ENCODE data around the gene SMYD3.

Gene SMYD3

DNA sequence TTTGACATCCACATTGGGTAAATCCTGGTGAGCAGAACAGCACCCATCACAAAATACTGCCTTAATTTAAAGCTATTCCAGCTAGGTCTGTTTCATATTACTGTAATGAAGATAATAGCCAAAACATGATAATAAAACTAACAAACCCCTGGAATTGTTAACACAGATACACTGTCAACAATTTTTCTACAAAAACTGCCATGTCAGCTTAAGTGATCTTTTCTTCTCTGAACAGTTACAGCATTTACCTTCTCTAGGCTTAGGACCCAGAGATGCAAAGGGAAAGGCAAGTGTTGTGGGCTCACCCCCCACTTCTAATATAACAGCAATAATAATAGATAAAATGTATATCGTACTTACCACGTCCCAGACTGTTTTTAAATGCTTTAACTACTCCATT is 92.1 kb downstream of the SMYD3 start:
- no peak for DNase-seq

DNA sequence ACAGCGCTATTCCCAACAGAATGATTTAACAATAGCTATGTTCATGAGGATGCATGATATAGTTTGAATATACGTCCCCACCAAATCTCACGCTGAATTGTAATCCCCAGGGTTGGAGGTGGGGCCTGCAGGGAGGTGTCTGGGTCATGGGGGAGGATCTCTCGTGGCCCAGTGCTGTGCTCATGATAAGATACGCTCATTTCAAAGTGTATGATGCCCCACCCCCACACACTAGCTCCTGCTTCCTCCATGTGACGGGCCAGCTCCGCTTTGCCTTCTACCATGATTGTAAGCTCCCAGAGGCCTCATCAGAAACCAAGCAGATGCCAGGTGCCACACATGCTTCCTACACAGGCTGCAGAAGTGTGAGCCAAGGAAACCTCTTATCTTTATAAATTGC is 93.6 kb downstream of the SMYD3 start:
- DNase-seq: no peak

DNA sequence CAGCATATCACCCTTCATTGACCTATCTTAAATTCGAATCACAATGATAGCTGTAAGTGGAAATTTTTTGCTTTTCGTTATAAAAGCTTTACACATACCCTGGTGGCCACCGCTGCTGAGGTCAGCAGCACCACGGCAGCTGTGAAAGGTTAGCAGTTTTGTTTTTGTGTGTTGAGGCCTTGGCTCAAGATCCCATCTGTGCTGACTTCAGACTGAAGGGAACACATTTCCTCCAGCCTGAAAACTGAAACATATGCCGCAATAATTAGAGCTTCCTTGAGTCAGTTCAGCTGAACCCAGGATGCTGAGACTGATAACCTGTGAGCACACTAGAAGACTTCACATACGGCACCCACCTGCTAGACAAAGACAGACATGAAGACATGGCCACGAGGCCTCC is 103.0 kb downstream of the SMYD3 start:
- DNase-seq: no peak

DNA sequence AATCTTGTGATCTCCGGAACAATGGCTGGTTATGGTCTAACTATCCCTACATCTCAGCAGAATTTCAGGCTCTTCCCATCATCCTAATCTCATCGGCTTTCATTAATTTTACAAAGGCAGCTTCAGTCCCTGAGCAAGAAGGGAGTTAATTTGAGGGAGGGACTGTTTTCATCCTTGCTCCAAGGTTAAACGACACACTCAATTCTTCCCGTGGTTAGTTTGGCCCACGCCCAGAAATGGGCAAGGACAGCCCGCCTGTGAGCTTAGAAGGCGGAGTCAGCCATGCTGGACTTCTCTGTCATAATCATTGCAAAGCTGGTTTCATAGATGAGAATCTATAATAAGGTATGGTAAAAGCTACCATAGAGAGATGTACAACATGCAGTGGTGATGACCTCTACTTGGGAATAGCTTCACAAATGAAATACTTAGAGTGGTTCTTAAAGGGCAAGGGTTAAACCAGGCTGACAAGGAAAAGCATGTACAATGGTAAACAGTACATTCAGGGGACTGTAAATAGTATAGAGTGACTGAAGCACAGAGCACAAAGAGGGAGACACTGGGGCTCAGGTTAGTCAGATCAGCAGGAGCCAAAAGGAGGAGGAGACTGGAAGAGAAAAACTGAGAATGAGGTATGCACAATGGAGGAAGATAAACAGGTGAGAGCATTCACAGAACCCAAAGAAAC is 108.8 kb downstream of the SMYD3 start:
- DNase-seq: no peak

DNA sequence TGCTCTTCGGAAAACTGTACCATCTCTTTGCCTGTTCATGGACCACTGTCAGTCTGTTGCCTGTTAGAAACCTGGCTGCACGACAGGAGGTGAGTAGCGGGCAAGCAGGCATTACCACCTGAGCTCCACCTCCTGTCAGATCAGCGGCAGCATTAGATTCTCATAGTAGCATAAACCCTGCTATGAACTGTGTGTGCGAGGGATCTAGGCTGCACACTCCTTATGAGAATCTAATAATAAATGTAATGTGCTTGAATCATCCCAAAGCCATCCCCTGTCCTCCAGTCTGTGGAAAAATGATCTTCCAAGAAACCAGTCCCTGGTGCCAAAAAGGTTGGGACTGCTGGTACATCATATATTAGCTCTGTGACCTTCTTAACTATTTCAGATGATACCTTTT is 110.0 kb downstream of the SMYD3 start:
- DNase-seq: no peak

DNA sequence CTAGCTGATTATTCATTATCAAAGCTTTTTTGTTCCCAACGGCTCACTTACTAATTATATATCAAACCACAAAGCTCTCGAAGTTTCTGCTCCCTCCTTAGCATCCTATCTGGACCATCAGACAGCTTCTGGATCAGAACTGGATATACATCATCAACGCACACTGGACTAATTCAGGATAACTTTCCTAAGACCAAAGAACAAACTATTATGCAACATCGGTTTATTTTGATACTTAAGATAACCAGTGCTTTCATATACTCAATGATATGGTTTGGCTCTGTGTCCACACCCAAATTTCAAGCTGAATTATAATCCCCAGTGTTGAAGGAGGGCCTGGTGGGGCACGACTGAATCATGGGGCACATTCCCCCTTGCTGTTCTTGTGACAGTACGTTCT is 110.8 kb downstream of the SMYD3 start:
- no peak for DNase-seq

DNA sequence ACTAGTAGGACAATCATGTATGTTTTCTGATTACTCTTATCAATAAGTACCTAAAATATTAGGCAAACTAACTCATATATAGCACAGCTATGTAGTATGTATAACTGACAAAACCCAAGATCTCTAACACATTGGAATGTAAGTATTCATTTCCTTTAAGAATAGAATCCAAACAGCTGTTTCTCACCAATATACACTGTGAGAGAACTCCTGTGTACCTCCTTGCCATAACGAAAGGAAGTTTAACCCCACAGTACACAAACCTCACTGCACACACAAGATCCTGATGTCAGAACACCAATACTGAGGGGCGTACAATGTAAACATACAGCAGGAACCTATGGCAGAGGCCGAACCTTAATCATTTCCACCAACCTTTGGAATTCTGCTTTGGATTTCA is 113.0 kb downstream of the SMYD3 start:
- peak; percentile 6 for DNase-seq

DNA sequence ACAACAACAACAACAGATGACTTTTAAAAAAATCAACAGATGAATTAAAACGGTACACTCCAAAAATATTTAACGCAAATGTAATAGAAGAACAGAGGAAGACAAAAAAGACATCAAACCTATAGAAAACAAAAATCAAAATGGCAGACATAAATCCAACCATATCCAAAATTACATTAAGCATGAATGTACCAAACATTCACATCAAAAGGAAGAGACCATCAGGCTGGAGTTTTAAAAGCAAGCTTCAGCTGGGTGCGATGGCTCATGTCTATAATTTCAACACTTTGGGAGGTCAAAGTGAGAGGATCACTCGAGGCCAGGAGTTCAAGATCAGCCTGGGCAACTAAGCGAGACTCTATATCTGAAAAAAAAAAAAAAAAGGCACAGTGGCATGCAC is 116.2 kb downstream of the SMYD3 start:
- DNase-seq: no peak

DNA sequence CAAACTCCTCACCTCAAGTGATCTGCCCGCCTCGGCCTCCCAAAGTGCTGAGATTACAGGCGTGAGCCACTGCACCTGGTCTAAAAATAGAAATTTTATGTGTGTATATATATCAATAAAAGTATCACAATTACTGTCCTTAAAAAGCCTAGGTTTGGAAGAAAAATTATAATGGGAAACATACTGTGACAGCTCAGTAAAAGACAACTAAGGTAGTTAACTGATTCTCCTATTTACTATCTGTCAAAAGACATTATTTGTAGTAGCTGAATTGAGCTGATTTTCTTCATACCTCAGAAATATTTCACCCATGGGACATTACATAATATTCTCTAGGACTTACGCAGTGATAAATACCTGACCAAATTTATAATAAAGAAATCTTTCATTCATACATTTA is 122.5 kb downstream of the SMYD3 start:
- DNase-seq: no peak

DNA sequence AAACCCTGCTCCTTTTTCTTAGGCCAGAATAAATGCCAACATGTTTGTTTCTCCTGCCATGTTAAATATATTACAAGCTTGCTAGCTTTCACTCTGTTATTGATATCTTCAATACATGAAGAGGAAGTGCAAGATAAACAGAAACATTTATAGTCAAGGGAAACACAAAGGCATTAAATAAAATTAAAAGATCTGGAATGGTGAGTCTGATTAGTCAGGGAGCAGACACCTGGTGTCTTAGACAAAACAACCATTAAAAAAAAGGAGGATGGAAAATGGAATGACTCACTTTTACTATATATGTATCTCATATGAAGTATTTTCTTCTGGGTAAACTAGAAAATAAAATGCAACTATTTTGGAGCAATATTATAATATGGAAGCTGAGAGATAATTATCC is 123.3 kb downstream of the SMYD3 start:
- no peak for DNase-seq

DNA sequence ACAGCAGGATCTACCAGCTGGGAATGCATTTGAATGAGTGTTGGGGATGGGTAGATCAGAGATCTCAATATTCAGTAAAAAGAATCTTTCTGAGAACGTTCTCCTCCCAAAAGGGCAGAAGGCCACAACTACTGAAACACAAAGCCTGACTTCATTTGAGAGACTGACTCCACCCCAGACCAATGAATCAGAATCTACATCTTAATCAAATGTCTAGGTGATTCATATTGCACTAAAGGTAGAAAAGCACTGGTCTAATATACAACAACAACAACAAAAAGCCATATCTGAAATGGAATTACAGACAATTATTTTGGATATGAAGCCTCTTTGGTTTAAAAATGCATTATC is 123.9 kb downstream of the SMYD3 start:
- no peak for DNase-seq

DNA sequence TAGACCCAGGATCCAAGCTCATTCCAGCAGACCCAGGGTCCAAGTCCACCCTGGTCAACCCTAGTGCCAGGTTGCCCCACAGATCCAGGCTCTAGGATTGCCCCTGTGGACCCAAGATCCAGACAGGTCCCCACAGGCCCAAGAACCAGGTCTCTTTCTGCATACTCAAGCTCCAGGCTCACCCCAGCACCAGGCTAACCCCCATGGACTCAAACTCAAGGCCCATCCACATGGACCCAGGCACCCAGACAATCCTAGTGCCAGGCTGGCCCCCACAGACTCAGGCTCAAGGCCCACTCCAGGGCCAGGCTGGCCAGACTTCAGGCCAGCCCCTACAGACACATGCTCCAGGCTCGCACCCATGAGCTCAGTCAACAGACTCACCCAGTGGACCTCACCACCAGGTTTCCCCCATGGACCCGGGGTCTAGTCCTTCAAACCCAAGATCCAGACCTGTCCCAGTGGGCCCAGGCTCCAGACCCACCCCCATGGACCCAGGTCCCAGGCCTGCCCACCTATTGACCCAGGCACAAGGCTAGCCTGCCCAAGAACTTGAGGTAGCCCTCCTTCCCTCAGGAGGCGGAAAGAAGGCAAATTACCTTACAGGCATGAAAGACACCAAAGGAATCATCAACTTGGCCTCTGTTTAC is 124.4 kb downstream of the SMYD3 start:
- no peak for DNase-seq

DNA sequence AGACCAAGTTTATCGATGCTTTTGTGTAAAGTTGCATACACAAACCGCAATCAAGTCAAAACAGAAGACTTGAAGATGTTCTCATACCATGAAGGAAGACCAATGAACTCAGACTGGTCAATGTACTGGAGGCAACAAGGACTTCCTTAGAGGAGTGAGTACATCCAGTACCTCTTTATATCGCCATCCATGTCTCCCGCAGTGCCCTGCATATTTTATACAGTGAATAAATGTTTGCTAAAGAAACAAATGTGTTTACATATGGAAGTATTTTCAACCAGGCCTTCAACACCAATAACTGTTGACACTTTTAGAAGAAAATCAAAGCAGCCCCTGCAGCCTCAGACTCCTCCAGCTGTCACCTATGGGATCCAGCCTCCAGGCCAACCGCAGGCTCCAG is 125.6 kb downstream of the SMYD3 start:
- no peak for DNase-seq

DNA sequence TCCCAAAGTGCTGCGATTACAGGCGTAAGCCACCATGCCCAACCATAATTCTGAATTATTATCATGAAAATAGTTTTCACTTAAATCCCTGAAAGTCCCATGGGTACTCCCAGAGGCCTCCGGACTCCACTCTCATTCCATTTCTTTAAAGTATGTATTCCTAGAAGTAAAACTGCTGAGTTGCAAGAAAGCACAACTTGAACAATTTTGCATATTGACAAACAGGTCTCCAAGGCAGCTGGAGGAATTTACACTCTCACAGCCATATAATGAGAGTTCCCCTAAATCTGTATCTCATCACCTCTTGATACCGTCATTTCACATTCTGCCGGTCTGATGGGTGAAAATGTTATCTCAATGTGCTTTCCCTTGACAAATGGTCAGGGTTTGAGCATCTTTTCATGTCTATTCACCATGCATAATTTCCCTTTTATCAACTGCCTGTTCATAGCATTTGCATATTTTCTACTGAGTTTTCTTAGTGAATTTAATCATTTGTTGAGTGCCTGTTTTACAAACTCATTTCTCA is 129.4 kb downstream of the SMYD3 start:
- DNase-seq: no peak

DNA sequence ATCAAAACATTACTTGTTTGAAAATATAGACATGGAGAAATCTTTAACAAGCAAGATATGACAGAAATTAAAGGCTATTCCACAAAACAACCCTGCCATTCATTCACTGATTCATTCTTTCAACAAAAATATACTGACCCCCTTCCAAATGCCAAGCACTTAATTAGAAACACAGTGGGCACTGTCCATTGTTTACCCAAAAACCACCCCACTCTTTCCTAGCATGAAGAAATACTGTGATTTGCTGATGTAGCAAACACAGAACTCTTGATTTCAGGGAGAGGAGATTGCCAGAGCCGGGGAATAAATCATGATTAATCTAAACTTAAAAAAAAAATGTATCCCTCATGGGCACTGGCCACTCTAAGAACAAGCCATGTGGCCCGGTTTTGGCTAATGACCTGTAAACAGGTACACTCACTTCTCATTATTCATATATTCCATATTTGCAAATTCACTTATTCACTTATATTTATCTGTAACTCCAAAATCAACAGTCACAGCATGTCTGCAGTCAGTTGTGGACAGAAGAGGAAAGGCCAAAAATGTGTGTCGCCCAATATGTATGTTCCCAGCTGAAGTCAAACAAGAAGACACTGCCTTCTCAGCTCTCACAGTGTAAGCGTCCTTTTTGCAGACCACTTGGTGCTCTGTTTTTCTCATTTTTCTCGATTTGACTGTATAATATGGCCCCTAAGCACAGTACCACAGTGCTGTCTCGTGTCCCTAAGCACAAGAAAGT is 133.1 kb downstream of the SMYD3 start:
- no peak for DNase-seq

DNA sequence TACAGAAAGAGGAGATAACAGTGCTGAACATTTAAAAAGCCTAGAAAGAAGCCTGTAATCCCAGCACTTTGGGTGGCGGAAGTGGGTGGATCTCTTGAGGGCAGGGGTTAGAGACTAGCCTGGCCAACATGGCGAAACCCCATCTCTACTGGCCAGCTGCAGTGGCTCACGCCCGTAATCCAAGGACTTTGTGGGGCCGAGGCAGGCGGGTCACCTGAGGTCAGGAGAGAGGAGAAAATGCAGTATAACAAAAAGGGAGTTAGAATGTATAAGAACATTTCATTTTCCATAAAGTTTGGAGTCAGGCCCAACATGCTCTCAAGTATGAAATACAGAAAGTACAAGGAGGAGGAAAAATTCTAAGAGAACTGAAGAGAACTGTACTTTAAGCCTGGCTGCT is 134.5 kb downstream of the SMYD3 start:
- DNase-seq: no peak

DNA sequence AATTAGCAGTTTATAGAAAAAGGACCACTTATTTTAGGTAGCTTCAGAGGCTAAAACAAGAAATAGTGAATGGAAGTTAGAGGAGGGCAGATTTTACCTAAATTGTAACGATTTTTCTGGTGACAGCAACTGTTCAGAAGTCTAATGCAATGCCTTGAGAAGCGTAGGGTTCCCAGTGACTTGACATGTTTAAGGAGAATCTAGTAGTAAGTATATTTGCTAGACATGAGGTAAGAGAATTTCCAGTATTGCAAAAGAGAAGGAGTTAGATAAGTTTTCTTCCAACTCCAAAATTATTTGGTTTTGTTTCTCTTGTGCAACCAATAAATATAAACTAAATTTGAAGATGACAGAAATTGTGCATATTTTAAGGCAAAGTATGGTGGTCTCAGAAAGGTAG is 140.0 kb downstream of the SMYD3 start:
- no peak for DNase-seq

DNA sequence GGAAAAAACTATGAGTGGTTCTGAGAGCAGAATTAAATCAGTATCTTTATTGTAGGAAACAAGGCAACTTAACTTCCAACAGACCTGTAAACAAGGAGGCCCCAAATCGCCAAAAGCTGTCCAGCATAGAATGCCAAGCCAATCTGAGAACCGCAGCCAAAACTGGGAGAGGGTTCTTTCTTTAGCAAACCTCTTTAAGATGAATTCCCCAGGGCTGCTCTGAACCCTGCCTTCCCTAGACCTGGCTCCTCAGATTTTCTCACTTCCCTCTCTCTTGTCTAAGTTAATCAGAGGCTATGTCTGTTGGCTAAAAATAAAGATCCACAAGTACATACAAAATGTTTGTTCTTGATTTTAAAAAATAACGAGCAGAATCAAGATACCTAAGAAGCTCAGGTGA is 141.4 kb downstream of the SMYD3 start:
- no peak for DNase-seq

DNA sequence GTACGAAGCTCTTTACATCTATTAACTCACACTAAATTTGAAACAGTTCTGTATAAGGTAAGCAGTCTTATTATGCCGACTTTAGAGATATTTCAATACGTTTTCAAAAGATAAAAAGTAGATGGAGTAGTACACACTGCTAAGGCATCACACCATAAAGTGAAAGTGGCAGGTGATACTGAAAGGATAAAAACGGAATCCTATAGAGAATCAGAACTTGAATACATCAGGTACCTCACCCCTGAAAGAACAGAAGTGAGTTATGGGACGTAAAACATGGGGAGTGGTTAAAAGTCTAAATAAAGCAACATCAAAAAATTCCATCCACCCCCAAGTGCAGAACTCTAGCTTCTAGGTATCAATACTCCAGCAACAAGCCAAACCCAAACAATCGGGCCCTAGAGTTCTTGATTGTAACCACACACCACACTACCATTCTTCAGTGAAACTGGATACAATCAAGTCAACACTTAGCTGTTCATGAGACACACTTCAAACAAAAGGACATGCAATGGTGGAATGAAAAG is 142.6 kb downstream of the SMYD3 start:
- no peak for DNase-seq

DNA sequence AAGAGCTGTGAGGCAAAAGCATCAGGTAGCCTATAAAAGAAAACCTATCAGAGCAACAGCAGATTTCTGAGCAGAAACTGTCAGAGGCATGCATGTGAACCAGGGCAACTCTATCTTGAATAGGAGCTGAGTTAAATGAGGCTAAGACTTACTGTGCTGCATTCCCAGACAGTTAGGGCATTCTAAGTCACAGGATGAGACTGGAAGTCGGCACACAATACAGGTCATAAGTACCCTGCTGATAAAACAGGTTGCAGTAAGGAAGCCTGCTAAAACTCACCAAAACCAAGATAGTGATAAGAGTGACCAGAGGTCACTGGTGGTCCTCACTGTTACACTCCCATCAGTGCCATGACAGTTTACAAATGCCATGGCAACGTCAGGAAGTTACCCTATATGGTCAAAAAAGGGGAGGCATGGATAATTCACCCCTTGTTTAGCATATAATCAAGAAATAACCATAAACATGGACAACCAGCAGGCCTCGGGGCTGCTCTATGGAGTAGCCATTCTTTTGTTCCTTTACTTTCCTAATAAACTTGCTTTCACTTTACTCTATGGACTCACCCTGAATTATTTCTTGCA is 150.0 kb downstream of the SMYD3 start:
- DNase-seq: peak; percentile 41

DNA sequence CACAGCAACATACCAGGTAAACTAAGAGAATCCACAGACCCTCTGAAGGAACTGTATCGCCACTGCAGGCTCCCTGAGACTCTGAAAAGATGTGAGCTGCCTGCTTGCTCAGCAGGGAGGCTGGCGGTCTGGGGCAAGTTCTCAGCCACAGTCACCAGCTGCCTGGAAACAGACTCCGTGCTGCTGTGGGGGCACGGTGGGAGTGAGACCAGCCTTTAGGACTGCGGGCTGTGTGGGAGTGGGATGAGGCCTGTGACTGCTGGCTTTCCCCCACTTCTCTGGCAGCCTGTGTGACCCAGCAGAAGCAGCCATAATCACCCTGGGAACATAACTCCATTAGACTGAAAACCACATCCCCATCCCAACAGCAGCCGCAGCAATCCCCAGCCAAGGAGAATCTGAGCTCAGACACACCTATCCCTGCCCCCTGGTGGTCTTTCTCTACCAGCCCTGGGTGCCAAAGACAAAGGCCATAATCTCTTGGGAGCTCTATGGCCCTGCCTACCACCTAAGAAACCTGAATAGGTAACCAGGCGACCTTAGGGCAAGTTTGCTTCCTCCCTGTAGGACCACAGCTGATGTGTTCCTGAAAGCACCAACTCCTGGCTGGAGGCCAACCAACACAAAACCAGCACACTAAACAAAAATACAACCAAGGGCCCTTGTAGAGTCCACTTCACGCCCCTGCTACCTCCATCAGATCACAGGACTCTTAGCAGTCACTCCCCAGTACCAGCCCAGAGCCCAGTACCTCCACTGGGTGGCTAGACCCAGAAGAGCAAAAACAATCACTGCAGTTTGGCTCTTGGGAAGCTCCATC is 151.5 kb downstream of the SMYD3 start:
- peak; percentile 46 for DNase-seq

DNA sequence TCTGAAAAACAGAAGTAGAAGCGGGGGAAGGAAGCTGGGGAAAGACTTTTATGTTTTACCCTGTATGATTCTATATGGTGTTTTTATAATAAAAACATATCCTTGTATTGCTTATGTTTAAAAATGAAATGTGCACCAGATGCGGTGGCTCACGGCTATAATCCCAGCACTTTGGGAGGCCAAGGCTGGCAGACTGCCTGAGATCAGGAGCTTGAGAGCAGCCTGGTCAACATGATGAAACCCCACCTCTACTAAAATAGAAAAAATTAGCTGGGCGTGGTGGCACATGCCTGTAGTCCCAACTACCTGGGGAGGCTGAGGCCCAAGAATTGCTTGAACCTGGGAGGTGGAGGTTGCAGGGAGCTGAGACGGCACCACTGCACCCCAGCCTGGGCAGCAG is 155.4 kb downstream of the SMYD3 start:
- DNase-seq: no peak

All from fibroblast of skin of scalp (primary cell).